ENCODE measurements around the gene LRCH4.

DNA sequence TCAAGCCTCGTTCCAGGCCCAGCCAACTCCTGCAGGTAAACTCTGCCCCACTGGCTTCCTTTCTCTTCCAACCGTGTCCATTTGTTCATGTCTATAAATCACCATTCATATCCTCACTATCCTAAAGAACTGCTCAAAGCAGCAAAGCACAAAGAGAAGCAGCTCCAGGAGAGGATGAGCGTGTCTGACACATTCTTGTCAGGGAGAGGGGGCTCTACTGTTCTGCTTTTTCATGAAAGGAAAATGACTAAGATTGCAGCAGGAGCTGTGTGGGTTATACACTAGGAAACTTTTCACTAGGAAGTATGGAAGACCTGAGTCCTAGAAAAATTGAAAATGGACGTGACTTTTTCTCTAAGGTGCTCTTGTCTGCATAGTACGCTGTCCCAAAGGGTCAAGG is 30.2 kb downstream of the LRCH4 start:
- TF ChIP-seq, protein P1, sequence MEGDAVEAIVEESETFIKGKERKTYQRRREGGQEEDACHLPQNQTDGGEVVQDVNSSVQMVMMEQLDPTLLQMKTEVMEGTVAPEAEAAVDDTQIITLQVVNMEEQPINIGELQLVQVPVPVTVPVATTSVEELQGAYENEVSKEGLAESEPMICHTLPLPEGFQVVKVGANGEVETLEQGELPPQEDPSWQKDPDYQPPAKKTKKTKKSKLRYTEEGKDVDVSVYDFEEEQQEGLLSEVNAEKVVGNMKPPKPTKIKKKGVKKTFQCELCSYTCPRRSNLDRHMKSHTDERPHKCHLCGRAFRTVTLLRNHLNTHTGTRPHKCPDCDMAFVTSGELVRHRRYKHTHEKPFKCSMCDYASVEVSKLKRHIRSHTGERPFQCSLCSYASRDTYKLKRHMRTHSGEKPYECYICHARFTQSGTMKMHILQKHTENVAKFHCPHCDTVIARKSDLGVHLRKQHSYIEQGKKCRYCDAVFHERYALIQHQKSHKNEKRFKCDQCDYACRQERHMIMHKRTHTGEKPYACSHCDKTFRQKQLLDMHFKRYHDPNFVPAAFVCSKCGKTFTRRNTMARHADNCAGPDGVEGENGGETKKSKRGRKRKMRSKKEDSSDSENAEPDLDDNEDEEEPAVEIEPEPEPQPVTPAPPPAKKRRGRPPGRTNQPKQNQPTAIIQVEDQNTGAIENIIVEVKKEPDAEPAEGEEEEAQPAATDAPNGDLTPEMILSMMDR (IDR thresholded peaks at IDR 0.05) = no peak
- no peak for TF ChIP-seq POLR2A (IDR thresholded peaks at IDR 0.05)
